H9 (cell line): Measurements from ENCODE around the gene CREB3L4. TPM values are rescaled to one million over a fixed set of nuclear protein-coding genes. Genes with fewer than 3 reads are reported as not detected.

ENCODE experiments used
- DNase-seq: peaks from one replicate; pipeline ENCODE4 v3.0.0-alpha.2; 2017
- H2AFZ ChIP-seq: one replicate; pipeline ENCODE4 v1.6.1; 2013; ENCODE audit warnings: mild to moderate bottlenecking, low read length, control low read depth, moderate library complexity
- H2AK5ac ChIP-seq: 2 replicates; pipeline ENCODE4 v1.6.1; 2013; ENCODE audit warnings: low read length, control low read depth, mixed read lengths; ENCODE audit not compliant: insufficient read length
- H2BK120ac ChIP-seq: one replicate; pipeline ENCODE4 v1.6.1; 2013; ENCODE audit warnings: low read depth, mild to moderate bottlenecking, low read length, control low read depth, inconsistent platforms; ENCODE audit not compliant: poor library complexity, severe bottlenecking
- H2BK12ac ChIP-seq: 2 replicates; pipeline ENCODE4 v1.6.1; 2013; ENCODE audit warnings: low read length, control low read depth, mixed read lengths, low read depth; ENCODE audit not compliant: insufficient read length
- H2BK15ac ChIP-seq: 2 replicates; pipeline ENCODE4 v1.6.1; 2013; ENCODE audit warnings: low read depth, low read length, control low read depth
- H2BK20ac ChIP-seq: one replicate; pipeline ENCODE4 v1.6.1; 2013; ENCODE audit warnings: low read depth, mild to moderate bottlenecking, low read length, control low read depth, inconsistent platforms; ENCODE audit not compliant: poor library complexity, severe bottlenecking
- H2BK5ac ChIP-seq: 2 replicates; pipeline ENCODE4 v1.6.1; 2013; ENCODE audit warnings: low read length, control low read depth, mixed read lengths; ENCODE audit not compliant: insufficient read length
- H3K14ac ChIP-seq: 2 replicates; pipeline ENCODE4 v1.6.1; 2013; ENCODE audit warnings: low read length, control low read depth; ENCODE audit not compliant: insufficient read depth
- H3K18ac ChIP-seq: 2 replicates; pipeline ENCODE4 v1.6.1; 2013; ENCODE audit warnings: low read depth, mild to moderate bottlenecking, mixed read lengths, low read length, control low read depth; ENCODE audit not compliant: insufficient read length
- H3K23ac ChIP-seq: 2 replicates; pipeline ENCODE4 v1.6.1; 2013; ENCODE audit warnings: low read length, control low read depth, mixed read lengths, low read depth; ENCODE audit not compliant: insufficient read length
- H3K23me2 ChIP-seq: 2 replicates; pipeline ENCODE4 v1.6.1; 2013; ENCODE audit warnings: low read depth, mild to moderate bottlenecking, mixed read lengths, low read length, control low read depth; ENCODE audit not compliant: insufficient read length, poor library complexity, severe bottlenecking
- H3K27ac ChIP-seq: 2 replicates; pipeline ENCODE4 v1.5.1; 2013; ENCODE audit warnings: low read length, control low read depth, mixed read lengths, low read depth; ENCODE audit not compliant: insufficient read length
- H3K27me3 ChIP-seq: 2 replicates; pipeline ENCODE4 v1.6.1; 2013; ENCODE audit warnings: low read length, control low read depth, inconsistent platforms; ENCODE audit not compliant: insufficient read depth
- H3K4ac ChIP-seq: 2 replicates; pipeline ENCODE4 v1.6.1; 2013; ENCODE audit warnings: low read depth, mild to moderate bottlenecking, control low read depth, inconsistent platforms, low read length, moderate library complexity
- H3K4me1 ChIP-seq: 2 replicates; pipeline ENCODE4 v1.6.1; 2013; ENCODE audit warnings: low read length, control low read depth, inconsistent platforms; ENCODE audit not compliant: insufficient read depth
- H3K4me2 ChIP-seq: 2 replicates; pipeline ENCODE4 v1.6.1; 2013; ENCODE audit warnings: low read length, control low read depth, mixed read lengths; ENCODE audit not compliant: insufficient read length, insufficient read depth
- H3K56ac ChIP-seq: 2 replicates; pipeline ENCODE4 v1.6.1; 2013; ENCODE audit warnings: low read depth, mild to moderate bottlenecking, mixed read lengths, low read length, control low read depth; ENCODE audit not compliant: insufficient read length
- H3K79me1 ChIP-seq: 2 replicates; pipeline ENCODE4 v1.6.1; 2013; ENCODE audit warnings: low read depth, mild to moderate bottlenecking, moderate library complexity, low read length, control low read depth, inconsistent platforms; ENCODE audit not compliant: insufficient read depth, poor library complexity, severe bottlenecking
- H3K79me2 ChIP-seq: 2 replicates; pipeline ENCODE4 v1.6.1; 2013; ENCODE audit warnings: low read length, control low read depth, inconsistent platforms; ENCODE audit not compliant: insufficient read depth
- H3K9ac ChIP-seq: 2 replicates; pipeline ENCODE4 v1.6.1; 2013; ENCODE audit warnings: low read length, control low read depth, mixed read lengths; ENCODE audit not compliant: insufficient read length; ENCODE audit errors: extremely low read depth
- H3K9me3 ChIP-seq: one replicate; pipeline ENCODE4 v1.6.1; 2013; ENCODE audit warnings: low read depth, low read length, inconsistent platforms; ENCODE audit not compliant: control insufficient read depth
- H3T11ph ChIP-seq: one replicate; pipeline ENCODE4 v1.6.1; 2013; ENCODE audit warnings: mild to moderate bottlenecking, low read length, control low read depth, inconsistent platforms
- H4K20me1 ChIP-seq: one replicate; pipeline ENCODE4 v1.6.1; 2013; ENCODE audit not compliant: control insufficient read depth, insufficient read length, insufficient read depth
- H4K5ac ChIP-seq: 2 replicates; pipeline ENCODE4 v1.6.1; 2013; ENCODE audit warnings: low read depth, mild to moderate bottlenecking, mixed read lengths, low read length, control low read depth; ENCODE audit not compliant: insufficient read length
- H4K8ac ChIP-seq: replicated peaks from 2 replicates; pipeline ENCODE4 v1.6.1; 2013; ENCODE audit warnings: low read length, control low read depth, mixed read lengths, low read depth; ENCODE audit not compliant: insufficient read length
- H4K91ac ChIP-seq: 2 replicates; pipeline ENCODE4 v1.6.1; 2013; ENCODE audit warnings: low read depth, mild to moderate bottlenecking, moderate library complexity, mixed read lengths, low read length, control low read depth; ENCODE audit not compliant: insufficient read length
- H3K27ac Mint-ChIP-seq, 3 experiments: 2 replicates in 2 of 3; 3 replicates in 1 of 3; pipeline ENCODE4 v1.8.0; 2020 to 2021; ENCODE audit warnings: mixed read lengths in 3 of 3, mild to moderate bottlenecking in 1 of 3, moderate library complexity in 1 of 3
- H3K27me3 Mint-ChIP-seq: 2 replicates; pipeline ENCODE4 v1.8.0; 2021; ENCODE audit warnings: low read depth, mild to moderate bottlenecking, moderate library complexity, mixed read lengths
- H3K36me3 Mint-ChIP-seq, 3 experiments: 2 replicates in 2 of 3; 3 replicates in 1 of 3; pipeline ENCODE4 v1.8.0; 2020 to 2021; ENCODE audit warnings: low read depth in 3 of 3, mixed read lengths in 3 of 3; ENCODE audit not compliant: insufficient read depth in 1 of 3
- H3K4me1 Mint-ChIP-seq, 2 experiments: 2 replicates each; pipeline ENCODE4 v1.8.0; 2020; ENCODE audit warnings: mixed read lengths in 2 of 2
- H3K4me3 Mint-ChIP-seq, 2 experiments: 2 replicates in 1 of 2; 3 replicates in 1 of 2; pipeline ENCODE4 v1.8.0; 2020 to 2021; ENCODE audit warnings: mild to moderate bottlenecking in 2 of 2, mixed read lengths in 2 of 2, moderate library complexity in 1 of 2
- H3K9me3 Mint-ChIP-seq, 2 experiments: 2 replicates in 1 of 2; 3 replicates in 1 of 2; pipeline ENCODE4 v1.8.0; 2020; ENCODE audit warnings: mild to moderate bottlenecking in 2 of 2, mixed read lengths in 2 of 2, moderate library complexity in 1 of 2
- CTCF ChIP-seq: fragments of 200-600 bp; sonication (generic); conservative IDR thresholded peaks from 3 replicates; pipeline ENCODE4 v1.8.0; 2021; ENCODE audit warnings: antibody characterized with exemption, mild to moderate bottlenecking
- WGBS: extraction: QIAGEN DNeasy Blood & Tissue Kit; methylation state at CpG from one replicate; pipeline ENCODE4 v1.1.7; 2013; ENCODE audit warnings: missing lambda C conversion rate, low lambda C conversion rate, mixed read lengths; ENCODE audit not compliant: insufficient read length; ENCODE audit errors: extremely low coverage; 5-methylcytosine and 5-hydroxymethylcytosine counted together
- long read RNA-seq: library from polyadenylated mRNA; unstranded; transcript quantifications from one replicate; pipeline ENCODE4 v2.0.0, GENCODE V29; 2020
- total RNA-seq: library from RNA; stranded (reverse); gene quantifications from 2 replicates; pipeline ENCODE4 v1.2.1, GENCODE V29; 2021

The CREB3L4 gene
- total RNA-seq = 27.6 and 27.7 TPM in 2 replicates
- long read RNA-seq, transcript CREB3L4-202 (10 exons, 1,496 nt) = minor isoform, 10 of 180 reads
- long read RNA-seq, transcript CREB3L4-204 (10 exons, 1,557 nt) = minor isoform, 8 of 180 reads
- long read RNA-seq, transcript CREB3L4-205 (10 exons, 1,752 nt) = major isoform, 37 of 180 reads
- long read RNA-seq, transcript CREB3L4-201 (10 exons, 1,750 nt) = minor isoform, 30 of 180 reads
- long read RNA-seq, partial matches to known transcripts = 9 of 180 reads
- long read RNA-seq, other reads (novel, unspliced or antisense) = 86 of 180 reads

GRCh38 chr1:153967107-153967999, at the start of gene CREB3L4:
CREB3L4 (plus strand) TSS chr1:153967902; CDS start chr1:153968526, 624 bp downstream.
- TF ChIP-seq CTCF = peak; percentile 48; the same call in 2 of the 3 replicates
- Histone ChIP-seq H3K4me2 (peak within 1 kb of the TSS; percentile 81), H3K9me3 (no peaks in the 10 kb centered on the region), H3K14ac (peak within 1 kb of the TSS; percentile 85; the same call in 1 of the 2 replicates), H3K23me2 (peaks cover 21% of the 10 kb centered on the region), H3K4ac (no peak within 1 kb of the TSS), H4K91ac (no peak within 1 kb of the TSS), H2BK15ac (no peak within 1 kb of the TSS), H2BK12ac (no peak within 1 kb of the TSS), H3K79me1 (peaks cover 3% of the 10 kb centered on the region), H4K8ac (no peak within 1 kb of the TSS), H3K4me1 (no peaks in the 10 kb centered on the region), H3K9ac (peak within 1 kb of the TSS; percentile 94), H4K20me1 (no peaks in the 10 kb centered on the region), H2AK5ac (no peak within 1 kb of the TSS), H3K79me2 (peaks cover 6% of the 10 kb centered on the region; the same call in 1 of the 2 replicates), H4K5ac (peak within 1 kb of the TSS; percentile 0), H2BK20ac (no peak within 1 kb of the TSS), H3K27me3 (no peaks in the 10 kb centered on the region), H2BK5ac (no peak within 1 kb of the TSS), H3K18ac (peak within 1 kb of the TSS; percentile 77), H2AFZ (no peak within 1 kb of the TSS), H3K27ac (peak within 1 kb of the TSS; percentile 92), H3K23ac (no peak within 1 kb of the TSS), H3K56ac (no peak within 1 kb of the TSS), H3T11ph (no peak within 1 kb of the TSS), H2BK120ac (no peak within 1 kb of the TSS)
- peaks cover 0 to 4% of the 10 kb centered on the region in 2 experiments; a peak in 2 of 5 replicates for H3K9me3 Mint-ChIP-seq
- H3K36me3 Mint-ChIP-seq = peaks cover 10 to 17% (median 17%) of the 10 kb centered on the region in 3 experiments; a peak in 6 of 7 replicates
- H3K4me3 Mint-ChIP-seq = peak within 1 kb of the TSS; percentile 87 to 96
- peak within 1 kb of the TSS; percentile 99 to 100 (median 99) for H3K27ac Mint-ChIP-seq
- no CpG with 5 or more reads among the region's 60 CpGs for WGBS
- H3K4me1 Mint-ChIP-seq = peaks cover 31 to 44% of the 10 kb centered on the region in 2 experiments
- peak; percentile 96 for DNase-seq
- H3K27me3 Mint-ChIP-seq = no peaks in the 10 kb centered on the region
